DOHH2 (cell line): ENCODE results near the gene VWDE.

Experiments used
- H3F3A ChIP-seq: fragments of 200-600 bp; sonication (generic), shearing (Covaris generic); 2 replicates; pipeline ENCODE4 v1.6.0; 2016; ENCODE audit warnings: antibody characterized with exemption, mild to moderate bottlenecking; ENCODE audit not compliant: control insufficient read depth, insufficient read depth
- H3K27ac ChIP-seq: fragments of 200-600 bp; sonication (generic); 2 replicates; pipeline ENCODE4 v1.5.1; 2014; ENCODE audit warnings: low read depth, mild to moderate bottlenecking, low read length, moderate library complexity
- H3K27me3 ChIP-seq: fragments of 200-600 bp; sonication (generic); 2 replicates; pipeline ENCODE4 v1.6.1; 2014; ENCODE audit warnings: mild to moderate bottlenecking, low read length, mixed read lengths; ENCODE audit not compliant: control insufficient read depth
- H3K36me3 ChIP-seq: fragments of 200-600 bp; sonication (generic); 2 replicates; pipeline ENCODE4 v1.6.1; 2014; ENCODE audit warnings: mild to moderate bottlenecking, low read length, moderate library complexity, mixed read lengths; ENCODE audit not compliant: control insufficient read depth
- H3K4me1 ChIP-seq: fragments of 200-600 bp; sonication (generic); 2 replicates; pipeline ENCODE4 v1.6.1; 2014; ENCODE audit warnings: mild to moderate bottlenecking, low read length, mixed read lengths; ENCODE audit not compliant: control insufficient read depth
- H3K4me2 ChIP-seq: fragments of 200-600 bp; sonication (generic); 2 replicates; pipeline ENCODE4 v1.6.0; 2014; ENCODE audit warnings: mild to moderate bottlenecking, low read length, moderate library complexity
- H3K4me3 ChIP-seq: fragments of 200-600 bp; sonication (generic); 2 replicates; pipeline ENCODE4 v1.5.1; 2014; ENCODE audit warnings: mild to moderate bottlenecking, low read length, mixed read lengths
- H3K79me2 ChIP-seq: fragments of 200-600 bp; sonication (generic); 2 replicates; pipeline ENCODE4 v1.6.1; 2014; ENCODE audit warnings: mild to moderate bottlenecking, low read length, mixed read lengths; ENCODE audit not compliant: control insufficient read depth
- H3K9me2 ChIP-seq: fragments of 200-600 bp; sonication (generic); replicated peaks from 2 replicates; pipeline ENCODE4 v1.6.1; 2014; ENCODE audit warnings: mild to moderate bottlenecking, low read length, mixed read lengths; ENCODE audit not compliant: control insufficient read depth
- H3K9me3 ChIP-seq: fragments of 200-600 bp; sonication (generic); 2 replicates; pipeline ENCODE4 v1.6.1; 2014; ENCODE audit warnings: antibody characterized with exemption, low read length, mixed read lengths; ENCODE audit not compliant: control insufficient read depth, insufficient read depth
- H4K20me1 ChIP-seq: fragments of 200-600 bp; sonication (generic); 2 replicates; pipeline ENCODE4 v1.6.0; 2014; ENCODE audit warnings: low read depth, mild to moderate bottlenecking, antibody characterized with exemption, low read length, moderate library complexity; ENCODE audit not compliant: control insufficient read depth, insufficient read depth
- EZH2phosphoT487 ChIP-seq: fragments of 200-600 bp; sonication (generic); IDR thresholded peaks from 2 replicates; pipeline ENCODE4 v1.6.1; 2017; ENCODE audit warnings: borderline replicate concordance, mild to moderate bottlenecking, antibody characterized with exemption, low read length, moderate library complexity, mixed read lengths
- TF ChIP-seq, protein P1 (sequence below): fragments of 200-600 bp; sonication (generic); IDR thresholded peaks from one replicate; pipeline ENCODE4 v1.5.1; 2014; ENCODE audit warnings: antibody characterized with exemption, mild to moderate bottlenecking, low read depth, low read length; ENCODE audit not compliant: poor library complexity, severe bottlenecking

The VWDE gene

DNA sequence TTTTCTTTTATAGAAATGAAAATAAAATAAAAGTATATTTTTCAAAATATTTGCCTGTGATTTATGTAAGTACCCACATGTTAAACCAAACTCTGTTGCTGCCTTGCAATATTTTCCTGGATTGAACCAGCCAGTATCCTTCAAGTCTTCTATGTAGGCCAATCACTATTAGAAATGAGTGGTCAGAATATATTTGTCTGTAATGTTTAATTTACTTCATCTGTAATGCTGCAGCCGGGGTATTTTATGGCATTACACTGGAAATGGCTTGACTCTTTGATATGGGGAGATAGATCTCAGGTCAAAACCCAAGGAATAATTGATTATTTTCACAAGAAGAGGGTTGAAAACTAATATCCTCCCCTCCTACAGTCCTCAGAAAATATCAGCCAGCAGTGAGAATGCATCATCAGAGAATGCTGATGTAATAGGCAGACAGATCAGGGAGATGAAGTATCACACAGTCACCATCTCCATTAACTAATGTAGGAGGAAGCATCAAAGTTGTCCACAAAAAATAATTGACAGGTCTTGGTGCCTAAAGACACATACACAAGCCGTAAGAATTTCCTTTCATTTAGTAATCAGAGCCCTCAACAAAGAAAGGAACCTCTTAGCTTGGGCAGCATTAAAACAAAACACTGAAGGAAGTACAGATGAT is 82.5 kb downstream of the VWDE start:
- Histone ChIP-seq H3K4me2 (no peak overlapping the region), H3K27me3 (peaks cover 5% of the 10 kb centered on the region), H3K27ac (no peak overlapping the region), H3K79me2 (no peaks in the 10 kb centered on the region), H3K4me3 (no peak overlapping the region), H3K4me1 (no peaks in the 10 kb centered on the region), H3K9me3 (no peaks in the 10 kb centered on the region), H3K9me2 (no peaks in the 10 kb centered on the region), H3F3A (no peaks in the 10 kb centered on the region), H3K36me3 (no peaks in the 10 kb centered on the region), H4K20me1 (no peaks in the 10 kb centered on the region)
- TF ChIP-seq EZH2phosphoT487, result no peak
- TF ChIP-seq, protein P1, sequence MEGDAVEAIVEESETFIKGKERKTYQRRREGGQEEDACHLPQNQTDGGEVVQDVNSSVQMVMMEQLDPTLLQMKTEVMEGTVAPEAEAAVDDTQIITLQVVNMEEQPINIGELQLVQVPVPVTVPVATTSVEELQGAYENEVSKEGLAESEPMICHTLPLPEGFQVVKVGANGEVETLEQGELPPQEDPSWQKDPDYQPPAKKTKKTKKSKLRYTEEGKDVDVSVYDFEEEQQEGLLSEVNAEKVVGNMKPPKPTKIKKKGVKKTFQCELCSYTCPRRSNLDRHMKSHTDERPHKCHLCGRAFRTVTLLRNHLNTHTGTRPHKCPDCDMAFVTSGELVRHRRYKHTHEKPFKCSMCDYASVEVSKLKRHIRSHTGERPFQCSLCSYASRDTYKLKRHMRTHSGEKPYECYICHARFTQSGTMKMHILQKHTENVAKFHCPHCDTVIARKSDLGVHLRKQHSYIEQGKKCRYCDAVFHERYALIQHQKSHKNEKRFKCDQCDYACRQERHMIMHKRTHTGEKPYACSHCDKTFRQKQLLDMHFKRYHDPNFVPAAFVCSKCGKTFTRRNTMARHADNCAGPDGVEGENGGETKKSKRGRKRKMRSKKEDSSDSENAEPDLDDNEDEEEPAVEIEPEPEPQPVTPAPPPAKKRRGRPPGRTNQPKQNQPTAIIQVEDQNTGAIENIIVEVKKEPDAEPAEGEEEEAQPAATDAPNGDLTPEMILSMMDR, result no peak

GRCh38 chr7:12320241-12320986 is 83.3 kb downstream of the VWDE start:
- no peak overlapping the region for H3K4me3 ChIP-seq
- no peak overlapping the region for H3K27ac ChIP-seq
- no peaks in the 10 kb centered on the region for H3F3A ChIP-seq
- H3K9me2 ChIP-seq, result no peaks in the 10 kb centered on the region
- peaks cover 5% of the 10 kb centered on the region for H3K27me3 ChIP-seq
- H3K36me3 ChIP-seq, result no peaks in the 10 kb centered on the region
- no peaks in the 10 kb centered on the region for H3K9me3 ChIP-seq
- TF ChIP-seq EZH2phosphoT487, result no peak
- TF ChIP-seq, protein P1, result no peak
- no peaks in the 10 kb centered on the region for H3K4me1 ChIP-seq
- H3K4me2 ChIP-seq, result no peak overlapping the region
- H4K20me1 ChIP-seq, result no peaks in the 10 kb centered on the region
- no peaks in the 10 kb centered on the region for H3K79me2 ChIP-seq

GRCh38 chr7:12317675-12318074 is 86.0 kb downstream of the VWDE start:
- H3F3A ChIP-seq, result no peaks in the 10 kb centered on the region
- H3K9me3 ChIP-seq, result no peaks in the 10 kb centered on the region
- H4K20me1 ChIP-seq, result no peaks in the 10 kb centered on the region
- no peaks in the 10 kb centered on the region for H3K36me3 ChIP-seq
- H3K4me3 ChIP-seq, result no peak overlapping the region
- H3K27me3 ChIP-seq, result no peaks in the 10 kb centered on the region
- H3K9me2 ChIP-seq, result no peaks in the 10 kb centered on the region
- H3K4me2 ChIP-seq, result no peak overlapping the region
- TF ChIP-seq, protein P1, result no peak
- TF ChIP-seq EZH2phosphoT487, result no peak
- no peaks in the 10 kb centered on the region for H3K4me1 ChIP-seq
- H3K79me2 ChIP-seq, result no peaks in the 10 kb centered on the region
- H3K27ac ChIP-seq, result no peak overlapping the region
